NCI-H774 (cell line): ENCODE results near the gene CRACR2A.

Source experiments
- DNase-seq: peaks from one replicate; lab custom pipeline; 2025; lab: John Stamatoyannopoulos, UW

The CRACR2A gene

GRCh38 chr12:3598896-3599860, 153.7 kb downstream of the CRACR2A start:
- DNase-seq, result no peak

GRCh38 chr12:3597526-3598210, 155.2 kb downstream of the CRACR2A start:
- no peak for DNase-seq

- DNase-seq, result no peak
Measured at GRCh38 chr12:3596703-3597415, 156.1 kb downstream of the CRACR2A start.

GRCh38 chr12:3595721-3596120, 157.2 kb downstream of the CRACR2A start:
- DNase-seq, result no peak

GRCh38 chr12:3594966-3595365, 157.9 kb downstream of the CRACR2A start:
- DNase-seq, result no peak

- no peak for DNase-seq
Measured at GRCh38 chr12:3593906-3594483, 158.9 kb downstream of the CRACR2A start.

GRCh38 chr12:3592856-3593625, 159.9 kb downstream of the CRACR2A start:
- DNase-seq, result no peak

GRCh38 chr12:3589745-3590144, 163.2 kb downstream of the CRACR2A start:
- DNase-seq, result no peak

GRCh38 chr12:3587402-3588013, 165.4 kb downstream of the CRACR2A start:
- DNase-seq, result no peak

- no peak for DNase-seq
Measured at GRCh38 chr12:3583656-3584334, 169.1 kb downstream of the CRACR2A start.

- no peak for DNase-seq
Measured at GRCh38 chr12:3580094-3580749, 172.7 kb downstream of the CRACR2A start.

- no peak for DNase-seq
Measured at GRCh38 chr12:3579446-3580093, 173.3 kb downstream of the CRACR2A start.

GRCh38 chr12:3578557-3578956, 174.4 kb downstream of the CRACR2A start:
- DNase-seq, result no peak

GRCh38 chr12:3576891-3577290, 176.0 kb downstream of the CRACR2A start:
- no peak for DNase-seq

GRCh38 chr12:3574986-3575385, 177.9 kb downstream of the CRACR2A start:
- no peak for DNase-seq

- no peak for DNase-seq
Measured at GRCh38 chr12:3572560-3572959, 180.3 kb downstream of the CRACR2A start.

GRCh38 chr12:3571724-3572123, 181.2 kb downstream of the CRACR2A start:
- DNase-seq, result peak; percentile 19

- no peak for DNase-seq
Measured at GRCh38 chr12:3571323-3571722, 181.6 kb downstream of the CRACR2A start.

- no peak for DNase-seq
Measured at GRCh38 chr12:3568695-3569094, 184.2 kb downstream of the CRACR2A start.
